Activated naive CD4-positive, alpha-beta T cell (primary cell): ENCODE results near the gene ADA.
"Not testable (repeated sequence)": the region's sequence is repeated elsewhere in the genome, so short reads cannot be mapped to it uniquely, and the experiment has no call there.

Experiments
- DNase-seq, 4 experiments: peaks; one replicate each; lab custom pipeline; 2025; lab: John Stamatoyannopoulos, UW

Gene ADA

DNA sequence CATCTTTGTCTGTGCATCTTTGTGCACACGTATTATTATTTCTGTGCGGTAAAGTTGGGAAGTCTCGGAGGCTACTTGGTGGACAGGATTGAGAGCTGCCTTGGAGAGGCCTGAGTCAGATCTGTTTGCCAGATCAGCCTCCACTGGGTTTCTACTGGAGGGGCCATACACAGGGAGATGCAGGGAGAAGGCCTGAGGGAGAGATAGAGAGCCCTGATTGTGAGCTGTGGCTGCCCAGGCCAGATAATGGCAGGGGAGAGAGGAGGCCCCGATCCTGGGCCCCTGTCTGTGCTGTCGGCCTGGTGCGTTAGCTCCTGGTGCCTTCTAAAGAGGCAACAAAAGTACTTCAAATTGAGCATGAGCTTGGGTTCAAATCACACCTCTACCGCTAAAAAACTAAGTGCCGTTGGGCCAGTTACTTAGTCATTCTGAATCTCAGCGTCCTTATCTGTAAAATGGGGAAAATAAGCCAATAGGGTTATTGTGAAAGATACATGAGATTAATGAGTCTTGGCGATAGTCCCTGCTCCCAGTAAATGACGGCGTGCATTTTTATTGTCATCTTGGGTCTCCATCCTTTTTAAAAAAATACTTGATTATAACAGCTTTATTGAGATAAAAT, 27.6 kb upstream of the ADA start:
- DNase-seq: no peak

DNA sequence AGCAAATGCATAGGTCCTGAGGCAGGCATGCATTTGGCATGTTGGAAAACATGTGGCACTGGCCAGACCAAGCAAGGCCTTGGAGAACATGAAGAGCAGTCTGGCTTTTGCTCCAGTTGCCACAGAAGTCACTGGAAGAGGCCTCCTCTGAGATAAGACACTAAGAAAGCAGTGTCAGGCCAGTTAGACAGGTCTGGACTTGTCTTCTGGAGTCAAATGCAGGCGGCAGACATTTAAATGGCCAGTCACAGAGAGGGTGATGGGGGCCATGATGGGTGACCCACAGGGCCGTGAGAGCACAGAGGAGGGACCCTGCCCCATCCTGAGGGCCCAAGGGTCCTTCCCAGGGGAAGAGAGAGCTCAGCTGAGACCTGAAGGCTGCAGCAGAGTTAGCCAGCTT, 26.7 kb upstream of the ADA start:
- no peak for DNase-seq

DNA sequence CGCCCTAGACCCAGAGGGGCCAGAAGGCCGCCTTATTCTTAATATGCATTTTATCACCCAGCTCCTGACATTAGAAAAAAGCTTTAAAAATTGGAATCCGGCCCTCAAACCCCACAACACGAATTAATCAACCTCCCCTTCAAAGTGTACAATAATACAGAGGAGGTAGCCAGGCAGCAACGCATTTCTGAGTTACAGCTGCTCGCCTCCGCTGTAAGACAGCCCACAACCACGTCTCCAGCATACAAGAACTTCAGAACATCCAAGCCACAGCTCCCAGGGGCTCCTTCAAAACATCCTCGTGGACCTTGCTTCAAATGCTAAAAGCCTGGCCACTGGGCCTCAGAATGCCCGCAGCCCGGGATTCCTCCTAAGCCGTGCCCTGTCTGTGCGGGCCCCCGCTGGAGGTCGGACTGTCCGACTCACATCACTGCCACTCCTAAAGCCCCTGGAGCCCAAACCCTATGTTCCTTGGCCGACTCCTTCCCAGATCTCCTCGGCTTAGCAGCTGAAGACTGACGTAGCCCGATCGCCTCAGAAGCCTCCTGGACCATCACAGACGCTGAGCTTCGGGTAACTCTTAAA, 20.9 kb upstream of the ADA start:
- DNase-seq: not testable (repeated sequence)

DNA sequence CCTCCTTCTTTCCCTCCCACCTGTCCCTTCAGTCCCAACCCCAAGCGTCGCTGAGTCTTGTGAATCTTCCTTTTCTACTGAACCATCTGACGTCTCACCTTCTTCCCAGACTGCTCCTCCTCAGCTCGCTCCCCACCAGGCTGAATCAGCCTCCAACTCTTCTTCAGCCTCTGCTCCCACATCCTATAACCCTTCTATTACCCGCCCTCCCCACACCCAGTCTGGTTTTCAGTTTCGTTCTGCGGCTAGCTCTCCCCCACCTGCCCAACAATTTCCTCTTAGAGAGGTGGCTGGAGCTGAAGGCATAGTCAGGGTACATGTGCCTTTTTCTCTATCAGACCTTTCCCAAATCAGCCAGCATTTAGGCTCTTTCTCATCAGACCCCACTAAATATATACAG, 20.0 kb upstream of the ADA start:
- peak in 2 of 4 experiments; percentile 28 to 43 for DNase-seq

DNA sequence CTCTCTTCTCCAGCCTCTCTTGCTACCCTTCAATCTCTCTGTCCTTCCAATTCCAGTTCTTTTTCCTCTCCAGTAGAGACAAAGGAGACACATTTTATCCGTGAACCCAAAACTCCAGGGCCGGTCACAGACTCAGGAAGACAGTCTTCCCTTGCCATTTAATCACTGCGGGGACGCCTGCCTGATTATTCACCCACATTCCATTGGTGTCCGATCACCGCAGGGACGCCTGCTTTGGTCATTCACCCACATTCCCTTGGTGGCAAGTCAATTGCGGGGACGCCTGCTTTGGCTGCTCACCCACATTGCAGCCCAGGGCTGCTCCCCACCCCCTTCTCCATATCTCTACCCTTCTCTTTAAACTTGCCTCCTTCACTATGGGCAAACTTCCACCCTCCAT, 19.4 kb upstream of the ADA start:
- not testable (repeated sequence) for DNase-seq

- DNase-seq: no peak
Observed at GRCh38 chr20:44666066-44666465, 14.6 kb upstream of the ADA start.

GRCh38 chr20:44664131-44664530, 12.6 kb upstream of the ADA start:
- DNase-seq: no peak

GRCh38 chr20:44662261-44662660, 10.8 kb upstream of the ADA start:
- DNase-seq: no peak

GRCh38 chr20:44660581-44660980, 9.1 kb upstream of the ADA start:
- no peak for DNase-seq

- DNase-seq: no peak
Observed at GRCh38 chr20:44659931-44660330, 8.4 kb upstream of the ADA start.

GRCh38 chr20:44658810-44659209, 7.3 kb upstream of the ADA start:
- no peak for DNase-seq

DNA sequence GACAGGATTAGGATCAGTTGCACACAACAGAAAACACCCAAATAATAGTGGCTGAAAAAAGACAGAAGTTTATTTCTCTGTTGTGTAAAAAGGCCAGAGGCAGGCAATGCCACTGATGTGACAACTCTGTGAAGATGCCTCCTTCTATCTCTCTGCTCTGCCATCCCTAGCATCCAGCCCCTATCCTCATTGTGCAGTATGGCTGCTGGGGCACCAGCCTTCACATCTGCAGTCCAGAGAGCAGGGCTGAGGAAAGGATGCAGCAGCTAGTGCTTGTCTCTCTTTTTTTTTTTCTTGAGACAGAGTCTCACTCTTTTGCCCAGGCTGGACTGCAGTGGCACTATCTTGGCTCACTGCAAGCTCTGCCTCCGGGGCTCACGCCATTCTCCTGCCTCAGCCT, 6.4 kb upstream of the ADA start:
- no peak for DNase-seq

DNA sequence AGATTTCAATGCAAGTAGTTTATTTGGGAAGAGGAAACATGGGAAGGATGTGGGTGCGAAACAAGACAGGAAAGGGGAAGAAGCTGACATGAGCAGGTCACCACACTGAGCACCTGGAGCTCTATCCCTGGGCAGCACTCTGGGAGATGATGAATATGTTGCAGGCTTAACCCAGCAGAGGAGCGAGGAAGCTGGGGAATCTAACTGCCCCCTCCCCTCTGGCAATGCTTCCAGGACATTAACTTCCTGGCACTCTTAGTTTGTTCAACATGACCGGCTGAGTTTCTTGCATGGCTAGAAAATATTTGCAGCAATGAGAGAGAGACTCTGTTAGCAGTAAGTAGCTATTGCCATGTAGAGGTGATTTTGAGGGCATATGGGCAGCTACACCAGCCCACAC, 4.9 kb upstream of the ADA start:
- DNase-seq: no peak

DNA sequence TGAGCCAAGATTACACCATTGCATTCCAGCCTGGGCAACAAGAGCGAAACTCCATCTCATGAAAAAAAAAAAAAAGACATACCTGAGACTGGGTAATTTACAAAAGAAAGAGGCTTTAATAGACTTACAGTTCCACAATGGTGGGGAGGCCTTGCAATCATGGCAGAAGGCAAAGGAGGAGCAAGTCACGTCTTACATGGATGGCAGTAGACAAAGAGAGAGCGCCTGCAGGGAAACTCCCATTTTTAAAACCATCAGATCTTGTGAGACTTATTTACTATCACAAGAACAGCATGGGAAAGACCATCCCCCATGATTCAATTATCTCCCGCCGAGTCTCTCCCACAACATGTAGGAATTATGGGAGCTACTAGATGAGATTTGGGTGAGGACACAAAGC, 2.7 kb upstream of the ADA start:
- DNase-seq: not testable (repeated sequence)

DNA sequence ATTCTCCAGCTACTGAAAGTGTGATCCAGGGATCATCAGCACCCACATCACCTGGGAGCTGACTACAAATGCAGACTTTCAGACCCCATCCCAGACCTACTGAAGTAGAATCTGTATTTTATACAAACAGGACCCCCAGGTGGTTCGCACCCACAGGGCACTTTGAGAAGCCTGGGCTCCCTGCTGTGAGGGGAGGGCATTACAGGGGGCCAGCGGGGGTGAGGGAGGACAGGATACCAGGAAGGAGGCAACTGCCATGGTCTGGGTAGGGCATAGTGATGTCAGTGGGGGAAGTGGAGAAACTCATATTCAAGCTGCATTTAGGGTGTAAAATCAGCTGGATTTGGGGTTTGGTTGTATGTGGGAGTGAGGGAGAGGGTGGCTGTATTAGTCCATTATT, 2.0 kb upstream of the ADA start:
- no peak for DNase-seq

DNA sequence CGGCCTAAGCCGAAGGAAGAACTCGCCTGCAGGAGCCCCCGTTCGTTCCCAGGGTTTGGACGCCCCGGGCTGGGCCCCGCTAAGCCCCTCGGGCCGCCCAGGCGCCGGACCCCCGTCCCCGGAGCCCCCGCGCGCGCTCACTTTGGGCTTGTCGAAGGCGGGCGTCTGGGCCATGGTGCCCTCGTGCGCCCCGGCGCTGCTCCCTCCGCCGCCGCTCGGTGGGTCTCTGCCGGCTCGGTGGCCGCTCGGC, 140 bp downstream of the ADA start:
- DNase-seq: no peak

GRCh38 chr20:44650771-44651433, 597 bp downstream of the ADA start:
- DNase-seq: peak in 2 of 4 experiments; percentile 31 to 51

GRCh38 chr20:44649976-44650375, 1.5 kb downstream of the ADA start:
- no peak for DNase-seq

GRCh38 chr20:44649126-44649525, 2.4 kb downstream of the ADA start:
- no peak for DNase-seq

DNA sequence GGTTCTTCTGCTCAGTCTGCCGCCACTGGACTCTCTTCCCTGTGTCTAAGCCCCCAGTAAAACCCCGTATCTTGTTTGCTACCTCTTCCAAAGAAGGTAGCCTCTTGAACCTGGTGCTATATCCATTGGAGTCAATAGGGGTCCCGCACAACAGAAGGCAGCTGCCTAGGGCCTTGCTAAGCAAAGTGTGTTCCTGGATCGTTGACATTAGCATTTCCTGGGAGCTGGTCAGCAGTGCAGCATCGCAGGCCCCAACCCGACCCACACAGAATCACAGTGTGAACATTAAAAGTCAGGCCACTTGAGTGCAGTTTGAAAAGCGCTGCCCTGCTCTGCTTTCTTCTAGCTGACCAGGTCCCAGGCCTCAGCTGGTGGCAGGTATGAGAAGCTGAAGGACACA, 2.9 kb downstream of the ADA start:
- DNase-seq: no peak

DNA sequence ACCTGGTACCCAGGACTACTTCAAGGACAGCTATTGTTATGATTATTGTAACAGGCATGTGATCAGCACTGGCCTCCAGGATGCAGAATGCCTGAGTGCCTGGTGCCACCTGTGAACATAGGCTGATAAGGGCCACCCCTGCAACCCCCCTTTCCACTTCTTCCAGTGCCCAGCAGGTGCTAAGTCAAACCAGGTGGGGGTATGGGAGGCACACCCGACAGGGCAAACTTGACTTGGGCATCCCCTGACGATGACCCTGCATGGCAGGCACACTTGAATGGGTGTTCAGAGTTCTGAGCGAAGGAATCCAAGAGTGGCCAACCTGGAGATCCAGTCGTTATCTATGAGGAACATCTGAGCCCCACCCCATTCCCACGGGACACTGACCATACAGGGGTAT, 3.4 kb downstream of the ADA start:
- no peak for DNase-seq

DNA sequence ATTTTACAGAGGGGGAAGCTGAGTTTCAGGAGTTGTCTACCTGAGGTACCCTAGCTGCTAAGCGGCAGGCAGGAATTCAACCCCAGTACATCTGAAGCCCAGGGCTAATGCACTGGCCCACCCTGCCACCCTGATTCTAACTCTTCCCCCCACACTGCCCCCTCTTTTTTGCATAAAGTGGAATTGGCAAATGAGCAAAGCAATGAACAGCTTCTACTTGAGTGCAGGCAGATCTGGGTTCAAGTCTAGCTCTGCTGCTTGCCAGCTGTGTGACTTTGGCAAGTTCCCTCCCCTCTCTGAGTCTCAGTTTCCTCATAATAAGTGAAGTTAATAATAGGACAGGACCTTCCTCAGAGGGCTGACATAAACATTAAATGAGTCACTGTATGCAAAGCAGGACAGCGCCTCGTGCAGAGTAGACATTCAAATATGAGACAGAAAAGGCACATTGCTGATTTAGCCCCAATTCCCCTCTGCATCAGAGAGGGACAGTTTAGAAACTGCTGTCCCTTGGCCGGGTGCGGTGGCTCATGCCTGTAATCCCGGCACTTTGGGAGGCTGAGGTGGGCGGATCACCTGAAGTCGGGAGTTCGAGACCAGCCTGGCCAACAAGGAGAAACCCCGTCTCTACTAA, 4.7 kb downstream of the ADA start:
- no peak for DNase-seq

GRCh38 chr20:44646023-44646640, 5.4 kb downstream of the ADA start:
- no peak for DNase-seq
